NCI-H2196 (cell line): Measurements from ENCODE around the gene PIPOX.
"Not testable (repeated sequence)": the region's sequence is repeated elsewhere in the genome, so short reads cannot be mapped to it uniquely, and the experiment has no call there.

Experiments
- DNase-seq: peaks from one replicate; lab custom pipeline; 2025; ENCODE audit not compliant: unreplicated experiment; lab: John Stamatoyannopoulos, UW

Gene PIPOX

DNA sequence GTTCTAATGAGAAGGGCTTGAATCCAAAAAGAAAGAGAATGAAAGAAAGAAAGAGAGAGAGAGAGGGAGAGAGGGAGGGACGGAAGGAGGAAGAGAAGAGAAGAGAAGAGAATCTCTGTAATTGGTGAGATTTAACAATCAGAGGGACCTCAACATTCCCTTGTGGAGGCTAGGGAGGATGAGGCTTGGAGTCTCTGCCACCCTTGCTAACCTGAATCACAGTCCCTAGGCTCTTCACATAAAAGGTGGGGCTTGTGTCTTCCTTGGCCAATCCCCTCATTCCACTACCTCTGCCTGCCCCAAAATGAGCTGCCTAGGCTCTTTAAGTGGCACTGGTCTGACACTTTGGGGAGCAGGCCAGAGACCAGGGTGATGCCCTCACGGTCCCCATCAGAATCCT is 30.1 kb downstream of the PIPOX start:
- DNase-seq = no peak

GRCh38 chr17:29073520-29073919 is 30.6 kb downstream of the PIPOX start:
- no peak for DNase-seq

DNA sequence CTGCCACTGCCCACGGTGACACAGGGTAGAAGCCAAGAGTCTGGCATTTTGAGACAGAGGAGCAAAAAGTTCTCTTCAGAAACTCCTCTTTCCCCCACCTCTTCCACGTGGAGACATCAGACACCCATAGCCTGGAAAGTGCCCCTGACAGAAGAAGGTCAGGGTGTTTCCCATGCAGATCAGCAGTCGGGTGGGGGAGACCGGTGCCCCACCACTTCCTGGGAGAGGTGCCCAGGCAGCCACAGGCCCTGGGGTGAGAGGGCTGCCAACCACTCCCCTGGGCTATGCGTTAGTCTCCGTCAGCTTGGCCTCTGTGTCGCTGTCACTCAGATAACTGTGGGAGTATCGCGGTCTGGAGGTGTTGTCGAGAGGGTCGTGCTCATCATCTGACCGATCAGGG is 31.5 kb downstream of the PIPOX start:
- no peak for DNase-seq

DNA sequence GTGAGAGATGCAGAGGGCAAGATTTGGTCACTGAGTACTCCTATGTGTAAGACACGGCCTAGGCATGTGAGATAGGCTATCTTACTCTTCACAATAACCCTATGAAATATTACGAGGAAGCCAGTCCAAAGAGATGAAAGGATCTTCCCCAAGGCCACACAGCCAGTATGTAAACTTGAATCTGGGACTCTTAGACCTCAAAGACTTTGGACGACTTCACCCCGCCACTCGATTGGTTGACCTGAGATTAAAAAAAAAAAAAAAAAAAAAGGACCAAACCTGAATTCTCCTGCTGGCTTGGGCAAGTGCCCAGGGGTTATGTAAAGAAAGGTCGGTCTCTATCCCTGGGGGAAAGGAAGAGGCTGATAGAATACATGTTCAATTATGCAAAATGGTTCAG is 33.1 kb downstream of the PIPOX start:
- no peak for DNase-seq

- DNase-seq = no peak
Observed at GRCh38 chr17:29076722-29077121, 33.8 kb downstream of the PIPOX start.

GRCh38 chr17:29077320-29077719 is 34.4 kb downstream of the PIPOX start:
- DNase-seq = no peak

GRCh38 chr17:29078183-29079045 is 35.5 kb downstream of the PIPOX start:
- no peak for DNase-seq

DNA sequence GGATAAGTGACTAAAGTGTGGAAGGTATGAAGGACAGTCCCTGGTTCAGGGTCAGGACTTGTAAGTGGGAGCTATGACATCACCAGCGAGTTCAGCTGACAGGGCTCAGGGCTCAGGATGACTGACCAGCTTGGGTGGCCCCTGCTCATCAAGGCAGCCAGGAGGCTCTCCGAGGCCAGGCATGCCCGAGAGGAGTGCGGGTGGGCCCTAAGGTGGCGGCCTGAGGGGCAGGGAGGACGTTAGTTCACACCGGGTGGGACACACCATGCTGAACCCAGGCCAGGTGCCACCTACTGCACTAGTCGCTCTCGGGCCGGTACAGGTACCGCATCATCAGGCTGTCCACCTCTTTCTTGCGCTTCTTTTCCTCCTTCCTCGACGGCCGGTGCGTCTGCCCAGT is 36.5 kb downstream of the PIPOX start:
- DNase-seq = no peak

DNA sequence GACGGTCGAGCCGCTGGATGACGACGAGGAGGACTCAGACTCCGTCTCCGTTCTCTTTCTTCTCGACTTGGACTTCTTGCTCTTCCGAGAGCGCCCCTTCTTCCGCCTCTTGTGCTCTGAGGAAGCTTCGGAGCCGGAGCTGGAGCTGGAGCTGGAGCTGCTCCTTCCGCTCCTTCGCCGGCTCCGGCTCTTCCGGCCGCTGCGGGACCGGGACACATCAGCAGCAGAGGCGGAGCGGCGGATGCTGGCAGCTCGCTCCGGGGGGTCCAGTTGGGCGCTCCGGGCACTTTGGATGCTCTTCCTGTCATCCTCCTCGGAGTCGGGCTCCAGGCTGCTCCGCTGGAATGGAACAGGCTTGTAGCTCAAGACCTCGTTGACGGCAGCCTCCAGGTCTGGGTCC is 36.9 kb downstream of the PIPOX start:
- no peak for DNase-seq

GRCh38 chr17:29080323-29080722 is 37.4 kb downstream of the PIPOX start:
- DNase-seq = no peak

DNA sequence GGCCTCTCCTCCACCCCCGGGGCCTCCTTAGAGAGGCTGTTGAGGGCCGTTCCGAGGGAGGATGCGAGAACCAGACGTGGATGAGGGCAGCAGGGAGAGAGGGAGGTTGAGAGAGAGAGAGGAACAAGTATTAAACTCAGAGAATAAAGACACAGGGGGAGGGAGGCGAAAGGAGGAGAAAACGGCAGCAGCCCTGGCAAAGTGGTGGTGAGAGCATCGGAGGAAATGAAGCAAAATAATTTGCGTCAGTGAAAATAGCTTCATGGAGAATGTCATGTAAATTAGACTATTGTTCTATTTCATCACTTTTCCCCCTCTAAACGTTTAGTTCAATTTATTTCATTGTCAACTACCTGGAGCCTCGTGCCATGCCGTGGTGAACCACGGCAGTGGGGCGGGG is 38.0 kb downstream of the PIPOX start:
- DNase-seq = no peak

GRCh38 chr17:29084541-29085146 is 41.7 kb downstream of the PIPOX start:
- peak; percentile 70 for DNase-seq

DNA sequence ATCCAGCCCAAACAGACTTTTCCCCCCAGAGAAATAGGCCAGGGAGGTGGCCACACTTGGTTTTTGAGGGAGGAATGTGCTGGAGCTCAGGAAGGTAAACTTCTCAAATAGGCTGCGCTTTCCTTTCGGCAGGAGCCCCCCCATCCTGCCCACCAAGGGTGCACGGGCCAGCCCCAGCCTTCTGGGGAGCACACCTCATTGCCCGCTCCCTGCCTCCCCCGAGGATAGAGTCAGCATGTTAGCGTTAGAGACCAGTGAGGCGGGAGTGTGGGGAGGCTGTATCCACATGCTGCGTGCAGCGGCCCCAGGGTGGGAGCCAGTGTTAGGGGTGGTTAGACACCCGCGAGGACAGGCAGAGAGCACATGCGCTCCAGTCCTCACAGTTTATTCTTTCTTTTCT is 42.3 kb downstream of the PIPOX start:
- no peak for DNase-seq

- no peak for DNase-seq
Observed at GRCh38 chr17:29086628-29087332, 43.8 kb downstream of the PIPOX start.

- DNase-seq = not testable (repeated sequence)
Observed at GRCh38 chr17:29088782-29089181, 45.8 kb downstream of the PIPOX start.

DNA sequence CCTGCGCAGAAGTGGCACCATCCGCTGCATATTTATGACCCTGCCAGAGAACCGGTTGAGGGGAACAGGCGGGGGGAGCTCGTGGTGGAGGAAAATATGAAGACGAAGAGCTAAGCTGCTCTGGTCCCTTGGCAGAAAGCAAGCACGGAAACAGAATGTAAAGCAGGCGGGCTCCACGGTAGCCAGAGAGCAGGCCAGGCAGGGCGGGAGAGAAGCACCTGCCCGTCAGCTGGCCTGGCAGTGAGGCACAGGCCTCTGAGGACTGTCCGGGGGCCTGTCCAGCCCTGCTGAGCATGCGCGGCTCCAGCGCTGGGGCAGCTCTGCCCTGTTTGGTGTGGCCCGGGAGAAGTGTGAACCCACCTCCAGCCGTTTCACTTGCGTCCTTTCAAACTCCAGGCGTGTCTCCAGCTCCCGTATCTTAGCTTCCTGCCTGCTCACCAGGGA is 46.7 kb downstream of the PIPOX start:
- DNase-seq = peak; percentile 64

DNA sequence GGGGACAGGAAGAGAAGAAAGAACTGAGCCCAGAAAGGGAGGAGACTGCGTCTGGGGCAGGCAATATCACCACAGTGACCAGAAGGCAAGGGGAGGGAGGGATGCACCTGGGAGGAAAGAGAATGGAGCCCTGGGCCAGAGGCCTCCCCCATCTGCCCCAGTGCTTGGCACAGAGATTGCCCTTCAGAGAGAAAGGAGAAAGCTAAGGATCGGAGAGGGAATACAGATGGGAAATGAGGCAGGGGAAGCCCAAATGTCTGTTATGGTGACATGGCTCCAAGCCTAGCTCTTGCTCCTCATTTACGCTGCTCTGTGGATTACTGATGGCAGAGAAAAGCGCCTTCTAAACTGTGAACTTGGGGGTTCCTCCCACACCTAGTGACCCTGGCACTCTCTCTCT is 47.2 kb downstream of the PIPOX start:
- DNase-seq = peak; percentile 48

- no peak for DNase-seq
Observed at GRCh38 chr17:29090750-29091605, 48.0 kb downstream of the PIPOX start.

DNA sequence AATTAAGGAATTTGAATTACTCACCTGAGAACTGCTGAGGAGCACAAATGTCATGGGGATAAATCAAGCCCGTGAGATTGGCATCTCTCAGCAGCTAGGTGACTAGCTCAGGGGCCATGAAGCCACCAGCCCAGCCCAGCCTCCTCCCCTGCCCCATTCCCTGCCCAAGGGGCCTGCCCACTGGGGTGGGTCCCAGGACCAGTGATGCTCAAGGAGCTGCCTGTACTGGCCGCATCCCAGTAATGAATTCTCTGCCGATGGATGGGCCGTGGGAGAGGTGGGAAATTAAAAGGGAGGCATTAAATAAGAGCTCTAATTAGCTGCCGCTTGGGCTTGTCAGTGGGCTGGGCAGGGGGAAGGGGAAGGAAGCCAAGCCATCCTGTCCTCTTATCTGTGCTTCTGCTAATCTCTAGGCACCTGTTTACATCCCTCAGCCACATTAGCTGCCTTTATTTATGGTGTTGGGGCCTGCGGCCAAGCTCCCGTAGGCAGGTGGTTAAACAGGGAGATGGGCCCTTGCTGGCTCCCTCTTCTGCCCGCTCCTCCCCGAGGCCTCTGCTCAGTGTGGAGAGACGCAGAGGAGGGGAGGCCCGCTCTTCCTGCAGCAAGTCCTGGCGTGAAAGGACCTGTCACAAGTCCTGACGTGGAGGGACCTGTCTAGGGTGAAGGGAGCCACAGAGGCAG is 48.8 kb downstream of the PIPOX start:
- peak; percentile 56 for DNase-seq

GRCh38 chr17:29093090-29093871 is 50.3 kb downstream of the PIPOX start:
- no peak for DNase-seq
